Activated T-cell treated with anti-CD3 and anti-CD28 coated beads for 24 hours (primary cell): ENCODE data around the gene XRCC1.
"Not testable (repeated sequence)": the region's sequence is repeated elsewhere in the genome, so short reads cannot be mapped to it uniquely, and the experiment has no call there.

Source experiments
- DNase-seq: peaks from one replicate; pipeline ENCODE4 v3.0.0-alpha.2; 2020; ENCODE audit warnings: low read depth

XRCC1 gene

GRCh38 chr19:43519436-43520088 lies 55.8 kb downstream of the XRCC1 start:
- DNase-seq, result peak; percentile 72

DNA sequence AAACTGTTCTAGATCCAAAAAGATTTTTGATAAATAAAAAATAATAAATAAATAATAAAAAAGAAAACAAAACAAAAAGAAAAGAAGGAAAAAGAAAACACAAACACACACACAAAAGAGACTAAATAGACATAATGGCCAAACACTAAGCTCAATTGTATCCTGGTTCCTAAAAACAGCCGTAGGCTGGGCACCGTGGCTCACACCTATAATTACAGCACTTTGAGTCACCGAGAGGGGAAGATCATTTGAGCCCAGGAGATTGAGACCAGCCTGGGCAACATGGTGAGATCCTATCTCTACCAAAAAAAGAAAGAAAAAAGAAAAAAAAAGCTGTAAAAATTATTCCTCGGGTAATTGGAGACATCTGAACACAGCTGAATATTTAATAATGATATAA lies 57.3 kb downstream of the XRCC1 start:
- DNase-seq, result no peak

DNA sequence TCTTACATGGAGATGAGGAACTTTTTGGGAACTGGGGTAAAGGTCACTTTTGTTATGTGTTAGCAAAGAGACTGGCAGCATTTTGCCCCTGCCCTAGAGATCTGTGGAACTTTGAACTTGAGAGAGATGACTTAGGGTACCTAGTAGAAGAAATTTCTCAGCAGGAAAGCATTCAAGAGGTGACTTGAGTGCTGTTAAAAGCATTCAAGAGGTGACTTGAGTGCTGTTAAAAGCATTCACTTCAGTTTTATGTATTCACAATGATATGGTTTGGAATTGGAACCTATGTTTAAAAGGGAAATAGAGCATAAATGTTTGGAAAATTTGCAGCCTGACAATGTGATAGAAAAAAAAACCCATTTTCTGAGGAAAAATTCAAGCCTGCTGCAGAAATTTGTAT lies 62.9 kb downstream of the XRCC1 start:
- not testable (repeated sequence) for DNase-seq

DNA sequence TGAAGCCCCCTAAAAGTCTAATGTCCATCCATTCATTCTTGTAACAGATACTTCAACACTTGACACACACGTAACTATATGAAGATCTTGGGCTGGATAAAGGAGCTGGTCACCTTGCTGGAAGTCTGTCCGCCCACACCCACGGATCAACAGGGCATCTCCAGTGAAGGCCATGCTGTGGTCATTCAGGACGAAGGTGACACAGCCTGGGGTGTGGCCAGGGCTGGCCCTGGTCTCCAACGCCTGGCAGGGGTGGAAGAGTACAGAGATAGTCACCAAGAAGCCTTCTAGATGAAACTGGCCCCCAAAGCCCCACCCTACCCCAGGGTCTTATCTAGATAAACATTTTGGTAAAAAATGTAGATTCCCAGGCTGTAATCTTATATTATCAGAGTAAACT lies 64.0 kb downstream of the XRCC1 start:
- DNase-seq, result no peak

DNA sequence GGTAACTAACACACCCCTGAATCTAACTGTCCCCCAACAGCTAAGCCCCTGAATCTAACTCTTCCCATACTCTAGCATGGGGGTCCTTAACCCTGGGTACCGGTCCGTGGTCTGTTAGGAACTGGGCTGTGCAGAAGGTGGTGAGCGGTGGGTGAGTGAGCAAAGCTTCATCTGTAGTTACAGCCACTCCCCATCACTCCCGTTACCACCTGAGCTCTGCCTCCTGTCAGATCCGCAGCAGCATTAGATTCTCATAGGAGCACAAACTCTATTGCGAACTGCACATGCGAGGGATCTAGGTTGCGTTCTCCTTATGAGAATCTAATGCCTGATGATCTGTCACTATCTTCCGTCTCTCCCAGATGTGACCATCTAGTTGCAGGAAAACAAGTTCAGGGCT lies 64.6 kb downstream of the XRCC1 start:
- no peak for DNase-seq

GRCh38 chr19:43507880-43508279 lies 67.4 kb downstream of the XRCC1 start:
- no peak for DNase-seq

DNA sequence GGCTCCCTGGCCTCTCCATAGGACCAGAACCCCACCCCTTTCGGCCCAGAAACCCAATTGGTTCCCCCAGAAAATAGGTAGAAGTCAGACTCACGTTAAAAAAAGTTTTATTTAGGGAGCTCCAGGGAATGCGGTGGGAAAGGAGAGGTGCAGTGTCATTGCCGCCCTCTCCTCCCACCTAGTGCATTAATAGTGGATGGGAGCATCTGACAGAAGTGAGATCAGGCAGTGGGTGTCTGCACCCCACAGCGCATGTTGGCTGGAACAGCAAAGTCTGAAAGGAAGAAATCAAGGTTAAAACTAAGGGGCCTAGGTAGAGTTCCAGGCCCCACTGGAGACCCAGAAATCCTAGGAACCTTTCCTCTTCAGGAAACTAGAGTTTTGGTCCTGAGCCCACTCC lies 68.7 kb downstream of the XRCC1 start:
- DNase-seq, result no peak

GRCh38 chr19:43505941-43506340 lies 69.4 kb downstream of the XRCC1 start:
- no peak for DNase-seq

GRCh38 chr19:43505186-43505456 lies 70.2 kb downstream of the XRCC1 start:
- DNase-seq, result no peak

DNA sequence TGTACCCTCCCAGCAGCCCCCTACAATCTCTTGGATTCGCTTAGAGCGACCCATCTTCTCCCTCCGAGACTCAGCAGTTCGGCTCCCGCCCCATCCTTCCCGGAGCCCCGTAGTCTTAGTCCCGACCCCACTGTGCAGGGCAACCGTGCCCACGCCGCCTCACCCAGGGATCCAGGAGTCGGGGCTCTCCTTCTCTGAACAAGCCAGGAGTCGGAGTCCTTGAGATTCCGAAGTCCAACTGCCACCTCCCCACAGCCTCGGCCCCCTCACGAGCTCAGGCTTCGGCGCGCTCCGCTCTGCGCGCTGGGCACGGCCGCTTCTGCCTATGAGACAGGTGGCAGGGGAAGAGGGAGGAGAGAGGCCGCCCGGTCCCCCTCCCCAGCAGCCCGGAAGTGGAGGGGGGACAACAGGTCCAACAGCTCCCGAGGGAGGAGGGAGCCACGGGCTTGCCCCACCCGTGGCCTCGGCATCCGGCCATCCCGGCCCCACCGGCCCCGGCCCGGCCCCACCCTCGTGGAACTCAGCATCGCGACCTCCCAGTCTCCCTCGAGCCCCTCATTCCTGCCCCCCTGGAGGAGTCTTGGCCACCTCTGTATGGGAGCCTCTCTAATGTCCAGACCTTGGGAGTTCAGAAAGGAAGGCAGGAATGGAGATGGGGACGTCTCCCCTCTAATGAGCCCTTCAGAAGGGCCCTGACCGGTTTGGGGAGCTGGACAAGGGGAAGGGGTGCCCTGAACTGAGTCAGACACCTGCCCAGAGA lies 70.7 kb downstream of the XRCC1 start, which contains the start of gene PHLDB3:
Gene PHLDB3, minus strand, starts transcription at position 321 of the 760 bp plus-strand sequence. CDS start 628 bp downstream, outside the sequence.
- no peak for DNase-seq

DNA sequence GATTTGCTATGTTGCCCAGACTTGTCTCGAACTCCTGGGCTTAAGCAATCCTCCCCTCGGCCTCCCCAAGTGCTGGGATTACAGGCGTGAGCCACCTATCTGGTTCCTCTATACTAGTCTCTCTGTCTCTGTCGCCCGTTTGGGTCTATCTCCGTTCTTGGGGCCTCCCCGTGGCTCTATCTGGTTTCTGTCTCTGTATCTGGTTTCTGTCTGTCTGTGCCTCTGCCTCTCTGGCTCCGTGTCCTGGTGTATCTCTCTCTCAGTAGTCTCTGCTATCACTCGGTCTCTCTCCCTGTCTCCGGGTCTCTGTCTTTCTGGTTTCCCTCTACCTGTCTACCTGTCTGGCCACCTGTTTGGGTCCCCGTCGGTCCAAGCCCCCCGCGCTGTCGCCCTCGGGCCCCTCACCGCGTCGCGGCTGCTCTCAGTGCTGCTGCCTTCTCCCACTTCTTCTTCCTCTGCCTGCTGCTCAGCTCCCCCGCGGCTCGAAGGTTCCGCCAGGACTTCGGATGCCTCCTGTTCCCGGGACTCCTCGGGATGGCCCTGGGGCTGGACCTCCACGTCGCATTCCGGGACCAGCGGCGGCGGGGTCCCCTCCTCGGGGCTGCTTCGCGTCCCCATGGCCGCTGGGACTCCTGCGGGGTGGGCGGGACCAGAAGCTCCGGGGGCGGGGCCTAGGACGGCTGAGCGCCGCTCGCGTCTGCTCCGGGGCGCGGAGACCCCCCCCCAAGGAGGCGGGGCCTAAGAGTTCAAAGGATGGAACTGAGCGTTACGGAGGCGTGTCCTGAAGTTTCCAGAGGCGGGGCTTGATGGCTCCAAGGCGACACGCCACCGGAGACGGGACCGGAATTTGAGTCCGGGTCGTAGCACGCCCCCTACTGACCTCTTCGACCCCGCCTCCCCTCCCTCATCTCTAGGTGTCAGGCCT lies 71.6 kb downstream of the XRCC1 start:
- DNase-seq, result peak; percentile 99

- no peak for DNase-seq
These were observed 72.8 kb downstream of the XRCC1 start for GRCh38 chr19:43502419-43502976.

- no peak for DNase-seq
These were observed 73.5 kb downstream of the XRCC1 start for GRCh38 chr19:43501661-43502418.

DNA sequence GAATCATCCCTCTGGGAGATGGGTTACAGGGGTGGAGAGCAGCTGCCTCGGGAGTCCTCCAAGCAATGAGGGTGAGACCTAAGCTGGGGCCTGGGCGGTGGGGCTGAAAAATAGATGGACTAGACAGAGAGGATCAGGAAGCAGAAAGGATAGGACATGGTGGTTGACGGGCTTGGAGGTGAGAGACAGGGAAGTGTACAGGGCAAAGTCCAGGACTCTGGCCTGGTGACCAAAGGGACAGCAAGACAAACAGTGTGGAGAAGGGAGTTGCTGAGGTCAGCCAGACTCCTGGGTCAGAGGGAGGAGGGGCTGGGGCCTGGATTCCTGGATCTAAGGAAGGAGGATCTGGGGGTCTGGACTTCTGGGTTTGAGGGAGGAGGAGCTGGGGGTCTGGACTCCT lies 76.3 kb downstream of the XRCC1 start:
- no peak for DNase-seq

DNA sequence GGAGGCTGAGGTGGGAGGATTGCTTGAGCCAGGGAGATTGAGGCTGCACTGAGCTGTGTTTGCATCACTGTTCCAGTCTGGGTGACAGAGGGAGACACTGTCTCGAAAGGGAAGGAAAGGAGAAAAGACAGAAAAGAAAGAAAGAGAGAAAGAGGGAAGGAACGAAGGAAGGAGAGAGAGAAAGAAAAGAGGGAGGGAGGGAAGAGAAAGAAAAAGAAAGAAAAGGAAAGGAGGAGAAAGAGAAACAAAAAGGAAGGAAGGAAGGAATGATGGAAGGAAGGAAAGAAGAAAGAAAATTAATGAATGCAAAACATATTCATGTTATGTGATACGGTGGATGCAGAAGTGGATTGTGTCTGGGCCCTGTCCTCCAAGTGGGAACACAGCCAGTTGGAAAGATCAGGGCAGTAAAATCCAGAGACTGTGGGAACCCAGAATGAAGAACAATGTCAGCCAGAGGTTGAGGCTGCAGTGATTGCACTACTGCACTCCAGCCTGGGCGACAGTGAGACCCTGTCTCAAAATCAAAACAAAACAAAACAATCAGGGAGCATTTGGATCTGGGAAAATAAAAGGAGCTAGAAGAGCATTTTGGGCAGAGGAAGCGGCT lies 77.0 kb downstream of the XRCC1 start:
- DNase-seq, result no peak

DNA sequence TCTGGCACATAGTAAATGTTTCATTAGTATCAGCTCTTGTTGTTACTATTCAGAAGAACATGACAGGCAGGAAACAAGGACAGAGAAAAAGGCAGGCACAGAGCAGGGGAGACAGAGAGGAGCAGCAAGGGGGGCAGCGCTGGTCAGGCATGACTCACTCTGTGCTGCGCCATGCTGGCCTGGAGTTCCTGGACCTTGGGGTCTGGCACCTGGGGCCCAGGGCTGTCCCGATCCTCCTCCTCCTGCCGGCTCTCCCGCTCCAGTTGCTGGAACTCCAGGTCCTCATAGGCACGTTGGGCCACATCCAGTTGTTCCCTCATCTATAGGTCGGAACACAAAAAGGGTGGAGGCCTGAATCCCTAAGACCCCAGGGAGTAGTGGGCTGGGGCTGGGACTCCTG lies 78.4 kb downstream of the XRCC1 start:
- no peak for DNase-seq

GRCh38 chr19:43495082-43495481 lies 80.2 kb downstream of the XRCC1 start:
- no peak for DNase-seq
